PC-9 (cell line): ENCODE results near the gene IFITM5. TPM values are rescaled to one million over a fixed set of nuclear protein-coding genes. Genes with fewer than 3 reads are reported as not detected.
"Not testable (repeated sequence)": the region's sequence is repeated elsewhere in the genome, so short reads cannot be mapped to it uniquely, and the experiment has no call there.

Experiments used
- BruUV-seq: library from RNA; stranded (reverse); fragments of 400-500 nt; replicated peaks from 2 replicates; lab custom pipeline; 2021; lab: Mats Ljungman, UMichigan
- CTCF ChIA-PET: fragments of 300-600 bp; sonication (Branson Sonifier 250); formaldehyde crosslinking; loops from one replicate; lab custom pipeline; 2022; ENCODE audit warnings: antibody characterized with exemption; lab: Charles Lee
- POLR2A ChIA-PET: fragments of 300-600 bp; sonication (Branson Sonifier 250); formaldehyde crosslinking; loops from one replicate; lab custom pipeline; 2022; ENCODE audit warnings: antibody characterized with exemption; ENCODE audit not compliant: unreplicated experiment; lab: Charles Lee
- DNase-seq, 2 experiments: peaks; one replicate each; pipeline versions ENCODE4 v3.0.0 to v3.0.0-alpha.2; 2015 to 2022; ENCODE audit warnings: mixed read lengths in 1 of 2
- H2AFZ ChIP-seq: fragments of 200-600 bp; sonication (generic); 2 replicates; pipeline ENCODE4 v1.8.1; 2017; ENCODE audit warnings: antibody characterized with exemption
- H3F3A ChIP-seq: fragments of 200-600 bp; sonication (generic); 2 replicates; pipeline ENCODE4 v1.8.1; 2017; ENCODE audit warnings: antibody characterized with exemption, mild to moderate bottlenecking, low read depth; ENCODE audit not compliant: insufficient read depth
- H3K27ac ChIP-seq: fragments of 200-600 bp; sonication (generic); 2 replicates; pipeline ENCODE4 v1.6.1; 2016; ENCODE audit warnings: mixed run types
- H3K27me3 ChIP-seq: fragments of 200-600 bp; sonication (generic); 2 replicates; pipeline ENCODE4 v1.6.1; 2016; ENCODE audit warnings: low read depth, mixed run types; ENCODE audit not compliant: insufficient read depth
- H3K36me3 ChIP-seq: fragments of 200-600 bp; sonication (generic); 2 replicates; pipeline ENCODE4 v1.6.1; 2016; ENCODE audit warnings: low read depth, mixed run types
- H3K4me1 ChIP-seq: fragments of 200-600 bp; sonication (generic); replicated peaks from 2 replicates; pipeline ENCODE4 v1.6.1; 2016; ENCODE audit warnings: mixed run types; ENCODE audit not compliant: insufficient read depth
- H3K4me2 ChIP-seq: fragments of 200-600 bp; sonication (generic); 2 replicates; pipeline ENCODE4 v1.6.1; 2017; ENCODE audit warnings: mixed run types
- H3K4me3 ChIP-seq: fragments of 200-600 bp; sonication (generic); 2 replicates; pipeline ENCODE4 v1.6.1; 2016; ENCODE audit warnings: mixed run types
- H3K79me2 ChIP-seq: fragments of 200-600 bp; sonication (generic); 2 replicates; pipeline ENCODE4 v1.6.1; 2017; ENCODE audit warnings: low read depth, mixed run types
- H3K9me2 ChIP-seq: fragments of 200-600 bp; sonication (generic); 2 replicates; pipeline ENCODE4 v1.8.1; 2017; ENCODE audit warnings: mild to moderate bottlenecking; ENCODE audit not compliant: insufficient read depth
- H3K9me3 ChIP-seq: fragments of 200-600 bp; sonication (generic); 2 replicates; pipeline ENCODE4 v1.8.1; 2016; ENCODE audit warnings: low read depth; ENCODE audit not compliant: insufficient read depth
- H4K20me1 ChIP-seq: fragments of 200-600 bp; sonication (generic); 2 replicates; pipeline ENCODE4 v1.8.1; 2017; ENCODE audit not compliant: insufficient read depth
- EZH2 ChIP-seq: fragments of 200-600 bp; sonication (generic); IDR thresholded peaks from 2 replicates; pipeline ENCODE4 v1.8.0; 2017; ENCODE audit warnings: antibody characterized with exemption, low read depth
- intact Hi-C: fragments of 100-400 bp; cut with micrococcal nuclease; formaldehyde crosslinking; loops from one replicate; pipeline ENCODE4 v1.10.0; 2022; ENCODE audit not compliant: unreplicated experiment
- total RNA-seq: library from RNA; stranded (reverse); gene quantifications from 2 replicates; pipeline ENCODE4 v1.2.3, GENCODE V29; 2021
- TF ChIP-seq, protein P1 (sequence below): fragments of 200-600 bp; sonication (generic); conservative IDR thresholded peaks from 2 replicates; pipeline ENCODE4 v1.6.1; 2017; ENCODE audit warnings: mixed run types, antibody characterized with exemption, mild to moderate bottlenecking, moderate library complexity

Gene IFITM5
- total RNA-seq, 1 experiment from 2014 or later, result not detected

DNA sequence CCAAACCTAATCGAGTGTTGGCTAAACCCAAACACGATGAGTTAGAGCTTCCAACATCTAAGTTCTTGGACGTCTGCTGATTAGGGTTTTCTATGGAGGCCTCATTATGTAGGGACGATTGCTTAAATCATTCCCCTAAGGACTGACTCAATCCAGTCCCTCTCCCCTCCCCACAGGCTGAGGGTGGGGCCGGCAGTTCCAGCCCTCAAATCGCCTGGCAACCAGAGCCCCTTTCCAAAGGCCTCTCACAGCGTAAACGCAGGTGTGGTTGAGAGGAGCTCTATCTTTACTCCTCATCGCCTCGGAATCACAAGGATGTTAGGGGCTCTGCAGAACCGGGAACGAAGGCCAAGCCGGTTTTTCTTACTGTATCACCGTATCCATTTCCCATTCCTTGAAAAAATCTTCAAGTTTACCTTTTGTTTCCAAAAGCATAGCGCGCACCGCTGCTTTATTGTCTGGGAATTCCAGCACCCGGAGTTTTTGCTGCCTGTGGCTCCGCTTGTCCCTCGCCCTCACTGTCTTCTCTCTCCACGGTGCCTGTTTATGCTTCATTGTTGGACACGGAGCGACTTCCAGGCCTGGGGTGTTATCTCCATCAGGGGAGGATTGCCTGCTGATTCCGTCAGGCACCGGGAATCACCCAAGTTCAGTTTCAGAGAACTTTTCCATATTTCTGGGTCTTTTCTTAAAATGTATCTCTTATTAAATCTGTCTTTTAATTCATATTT is 35.1 kb upstream of the IFITM5 start:
- no peak for DNase-seq
- Histone ChIP-seq H4K20me1 (no peaks in the 10 kb centered on the region), H3K9me3 (no peaks in the 10 kb centered on the region), H3K79me2 (no peaks in the 10 kb centered on the region), H3K27ac (no peak overlapping the region), H3K4me3 (no peak overlapping the region), H3K9me2 (no peaks in the 10 kb centered on the region), H3K36me3 (no peaks in the 10 kb centered on the region), H3K4me2 (no peak overlapping the region), H3F3A (no peaks in the 10 kb centered on the region), H3K4me1 (no peaks in the 10 kb centered on the region), H3K27me3 (0 out of 2 replicates have a peak, but pooled peaks cover 3% of the 10 kb centered on the region), H2AFZ (no peak overlapping the region)
- ChIA-PET POLR2A (interaction anchor here (0.7 kb wide), 1 partner anchor 22 kb away, joined by 5 read pairs; no protein-coding TSS in a partner anchor), CTCF (no interaction called here)
- intact Hi-C loops, result no loop called here
- BruUV-seq, result no TSS peak
- TF ChIP-seq, protein P1, sequence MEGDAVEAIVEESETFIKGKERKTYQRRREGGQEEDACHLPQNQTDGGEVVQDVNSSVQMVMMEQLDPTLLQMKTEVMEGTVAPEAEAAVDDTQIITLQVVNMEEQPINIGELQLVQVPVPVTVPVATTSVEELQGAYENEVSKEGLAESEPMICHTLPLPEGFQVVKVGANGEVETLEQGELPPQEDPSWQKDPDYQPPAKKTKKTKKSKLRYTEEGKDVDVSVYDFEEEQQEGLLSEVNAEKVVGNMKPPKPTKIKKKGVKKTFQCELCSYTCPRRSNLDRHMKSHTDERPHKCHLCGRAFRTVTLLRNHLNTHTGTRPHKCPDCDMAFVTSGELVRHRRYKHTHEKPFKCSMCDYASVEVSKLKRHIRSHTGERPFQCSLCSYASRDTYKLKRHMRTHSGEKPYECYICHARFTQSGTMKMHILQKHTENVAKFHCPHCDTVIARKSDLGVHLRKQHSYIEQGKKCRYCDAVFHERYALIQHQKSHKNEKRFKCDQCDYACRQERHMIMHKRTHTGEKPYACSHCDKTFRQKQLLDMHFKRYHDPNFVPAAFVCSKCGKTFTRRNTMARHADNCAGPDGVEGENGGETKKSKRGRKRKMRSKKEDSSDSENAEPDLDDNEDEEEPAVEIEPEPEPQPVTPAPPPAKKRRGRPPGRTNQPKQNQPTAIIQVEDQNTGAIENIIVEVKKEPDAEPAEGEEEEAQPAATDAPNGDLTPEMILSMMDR, result no peak
- TF ChIP-seq EZH2, result no peak

DNA sequence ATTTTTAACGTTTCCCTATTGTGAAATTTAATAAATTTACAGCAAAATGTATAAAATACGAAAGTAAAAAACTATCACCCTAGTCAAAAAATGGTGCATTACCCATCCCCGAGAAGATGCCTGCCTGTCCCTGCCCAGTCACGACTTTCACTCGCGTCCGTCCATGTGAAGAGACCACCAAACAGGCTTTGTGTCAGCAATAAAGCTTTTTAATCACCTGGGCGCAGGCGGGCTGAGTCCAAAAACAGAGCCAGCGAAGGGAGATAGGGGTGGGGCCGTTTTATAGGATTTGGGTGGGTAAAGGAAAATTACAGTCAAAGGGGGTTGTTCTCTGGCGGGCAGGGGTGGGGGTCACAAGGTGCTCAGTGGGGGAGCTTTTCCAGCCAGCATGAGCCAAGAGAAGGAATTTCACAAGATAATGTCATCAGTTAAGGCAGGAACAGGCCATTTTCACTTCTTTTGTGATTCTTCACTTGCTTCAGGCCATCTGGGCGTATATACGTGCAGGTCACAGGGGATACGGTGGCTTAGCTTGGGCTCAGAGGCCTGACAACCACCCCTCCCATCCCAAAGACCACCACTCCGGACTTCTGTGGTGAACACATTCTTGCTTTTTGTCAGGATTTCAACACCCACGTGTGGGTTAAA is 34.4 kb upstream of the IFITM5 start:
- H3K4me3 ChIP-seq, H3K9me3 ChIP-seq, BruUV-seq, H3K36me3 ChIP-seq, H3F3A ChIP-seq, H2AFZ ChIP-seq, H3K27ac ChIP-seq, H3K79me2 ChIP-seq, H3K4me1 ChIP-seq, intact Hi-C loops, DNase-seq, H3K9me2 ChIP-seq, POLR2A ChIA-PET, H3K4me2 ChIP-seq, CTCF ChIA-PET, H4K20me1 ChIP-seq, H3K27me3 ChIP-seq: not testable (repeated sequence)

DNA sequence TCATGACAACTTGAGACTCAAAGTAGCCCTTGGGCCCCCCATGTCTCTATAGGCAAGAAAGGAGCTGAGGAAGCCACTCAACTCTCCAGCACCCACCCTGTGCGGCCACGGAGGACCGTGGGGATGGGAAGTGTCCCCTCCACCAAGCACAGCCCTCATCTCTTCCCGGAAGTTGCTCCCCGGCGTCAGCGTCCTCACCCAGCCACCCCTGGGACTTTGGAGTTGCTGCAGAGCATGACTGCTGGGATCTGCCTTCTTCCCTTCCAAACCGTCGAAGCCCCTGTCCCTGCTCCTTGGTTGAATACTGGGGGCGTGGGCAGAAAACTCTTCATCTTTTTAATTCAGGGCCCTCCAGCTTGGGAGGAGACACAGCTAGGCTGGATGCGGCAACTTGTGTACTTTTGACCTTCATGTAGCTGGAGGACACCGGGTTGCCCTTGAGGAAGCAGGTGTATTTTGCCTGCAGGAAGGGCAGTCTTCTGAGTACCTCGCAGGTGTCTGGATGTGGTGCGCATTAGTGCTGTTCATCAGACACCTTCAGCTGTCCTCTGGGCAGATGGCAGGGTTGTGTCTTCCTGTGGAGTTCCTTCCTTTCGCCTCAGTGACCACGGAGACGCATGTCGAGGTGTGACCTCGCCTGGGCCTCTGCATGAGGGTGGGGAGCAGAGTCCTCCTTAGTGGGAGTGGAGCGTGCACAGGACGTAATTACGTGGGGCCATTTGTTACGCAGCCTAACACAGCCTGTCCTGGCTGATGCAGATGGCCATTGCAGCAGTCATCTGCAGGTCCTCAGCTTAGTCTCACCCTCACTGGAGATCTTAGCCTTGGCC is 33.5 kb upstream of the IFITM5 start:
- Histone ChIP-seq H4K20me1 (no peaks in the 10 kb centered on the region), H2AFZ (no peak overlapping the region), H3K36me3 (no peaks in the 10 kb centered on the region), H3F3A (no peaks in the 10 kb centered on the region), H3K79me2 (no peaks in the 10 kb centered on the region), H3K27me3 (0 out of 2 replicates have a peak, but pooled peaks cover 3% of the 10 kb centered on the region), H3K27ac (no peak overlapping the region), H3K4me3 (no peak overlapping the region), H3K4me2 (no peak overlapping the region), H3K9me3 (no peaks in the 10 kb centered on the region), H3K4me1 (no peaks in the 10 kb centered on the region), H3K9me2 (no peaks in the 10 kb centered on the region)
- CTCF ChIA-PET, result no interaction called here
- no TSS peak for BruUV-seq
- TF ChIP-seq, protein P1, result no peak
- intact Hi-C loops, result no loop called here
- POLR2A ChIA-PET, result interaction anchor here (0.6 kb wide), 1 partner anchor 126 kb away, joined by 3 read pairs; the partner anchor contains the start of gene BET1L
- DNase-seq, result no peak
